ENCODE data around the gene MOB1B.
"Not testable (repeated sequence)": the region's sequence is repeated elsewhere in the genome, so short reads cannot be mapped to it uniquely, and the experiment has no call there.

The MOB1B gene

GRCh38 chr4:70901984-70902576, at the start of gene MOB1B:
Gene MOB1B, plus strand, starts transcription at chr4:70902369. Its CDS starts 168 bp downstream, at chr4:70902537.
- peak; percentile 73 for DNase-seq (ENCODE audit: low spot score)

GRCh38 chr4:70855464-70855863, 46.7 kb upstream of the MOB1B start:
- DNase-seq (ENCODE audit: low spot score), result no peak

GRCh38 chr4:70858454-70858853, 43.7 kb upstream of the MOB1B start:
- DNase-seq (ENCODE audit: low spot score), result no peak

GRCh38 chr4:70859066-70859465, 43.1 kb upstream of the MOB1B start:
- no peak for DNase-seq (ENCODE audit: low spot score)

- DNase-seq (ENCODE audit: low spot score), result no peak
Observed at GRCh38 chr4:70863099-70863790, 38.9 kb upstream of the MOB1B start.

GRCh38 chr4:70868778-70869177, 33.4 kb upstream of the MOB1B start:
- DNase-seq (ENCODE audit: low spot score), result no peak

- DNase-seq (ENCODE audit: low spot score), result no peak
Observed at GRCh38 chr4:70873216-70873615, 29.0 kb upstream of the MOB1B start.

GRCh38 chr4:70874268-70875156, 27.7 kb upstream of the MOB1B start:
- no peak for DNase-seq (ENCODE audit: low spot score)

- DNase-seq (ENCODE audit: low spot score), result no peak
Observed at GRCh38 chr4:70877556-70877955, 24.6 kb upstream of the MOB1B start.

- DNase-seq (ENCODE audit: low spot score), result no peak
Observed at GRCh38 chr4:70880739-70881138, 21.4 kb upstream of the MOB1B start.

- DNase-seq (ENCODE audit: low spot score), result no peak
Observed at GRCh38 chr4:70885174-70885573, 17.0 kb upstream of the MOB1B start.

- no peak for DNase-seq (ENCODE audit: low spot score)
Observed at GRCh38 chr4:70892086-70892769, 9.9 kb upstream of the MOB1B start.

- no peak for DNase-seq (ENCODE audit: low spot score)
Observed at GRCh38 chr4:70893790-70894189, 8.4 kb upstream of the MOB1B start.

- DNase-seq (ENCODE audit: low spot score), result peak; percentile 16
Observed at GRCh38 chr4:70895405-70895804, 6.8 kb upstream of the MOB1B start.

GRCh38 chr4:70895811-70896491, 6.2 kb upstream of the MOB1B start:
- peak; percentile 18 for DNase-seq (ENCODE audit: low spot score)

GRCh38 chr4:70898581-70898980, 3.6 kb upstream of the MOB1B start:
- not testable (repeated sequence) for DNase-seq (ENCODE audit: low spot score)

GRCh38 chr4:70901607-70901983, 574 bp upstream of the MOB1B start:
- DNase-seq (ENCODE audit: low spot score), result peak; percentile 20

- DNase-seq (ENCODE audit: low spot score), result peak; percentile 33
Observed at GRCh38 chr4:70902577-70903290, 565 bp downstream of the MOB1B start.

- DNase-seq (ENCODE audit: low spot score), result no peak
Observed at GRCh38 chr4:70903291-70903603, 1.1 kb downstream of the MOB1B start.

- no peak for DNase-seq (ENCODE audit: low spot score)
Observed at GRCh38 chr4:70908993-70909556, 6.9 kb downstream of the MOB1B start.

- no peak for DNase-seq (ENCODE audit: low spot score)
Observed at GRCh38 chr4:70914000-70914399, 11.8 kb downstream of the MOB1B start.
